Dendritic cell treated with granulocyte-macrophage colony-stimulating factor and Interleukin-4, amounts not matched to agents 40 ng/mL and 50 ng/mL, for 4 days (primary cell): ENCODE measurements around the gene CCDC18.
"Not testable (repeated sequence)": the region's sequence is repeated elsewhere in the genome, so short reads cannot be mapped to it uniquely, and the experiment has no call there.

ENCODE experiments used
- H3K27ac Mint-ChIP-seq: one replicate; pipeline ENCODE4 v1.8.0; 2022; ENCODE audit warnings: mild to moderate bottlenecking, mixed read lengths
- H3K27me3 Mint-ChIP-seq: one replicate; pipeline ENCODE4 v1.8.0; 2022; ENCODE audit warnings: mild to moderate bottlenecking, mixed read lengths
- H3K36me3 Mint-ChIP-seq: one replicate; pipeline ENCODE4 v1.8.0; 2022; ENCODE audit warnings: low read depth, mixed read lengths
- H3K4me1 Mint-ChIP-seq: one replicate; pipeline ENCODE4 v1.8.0; 2022; ENCODE audit warnings: low read depth, mixed read lengths
- H3K4me3 Mint-ChIP-seq: one replicate; pipeline ENCODE4 v1.8.0; 2022; ENCODE audit warnings: mild to moderate bottlenecking, moderate library complexity, mixed read lengths
- H3K9me3 Mint-ChIP-seq: one replicate; pipeline ENCODE4 v1.8.0; 2022; ENCODE audit warnings: mixed read lengths
- intact Hi-C: fragments of 100-400 bp; cut with micrococcal nuclease; formaldehyde crosslinking; loops from one replicate; pipeline ENCODE4 v1.15.0; 2022

The CCDC18 gene

DNA sequence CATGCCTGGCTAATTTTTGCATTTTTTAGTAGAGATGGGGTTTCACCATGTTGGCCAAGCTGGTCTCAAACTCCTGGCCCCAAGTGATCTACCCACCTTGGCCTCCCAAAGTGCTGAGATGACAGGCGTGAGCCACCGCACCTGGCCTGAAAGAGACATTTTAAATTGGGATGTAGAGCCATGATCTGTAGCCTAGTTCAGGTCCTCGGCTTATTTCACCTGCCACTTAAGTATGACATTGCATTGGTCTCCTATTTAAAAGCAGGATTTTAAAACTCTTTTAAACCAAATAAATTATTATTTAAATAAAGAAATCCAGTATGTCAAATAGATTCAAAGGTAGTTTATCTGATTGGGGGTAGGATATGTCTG, 94.7 kb downstream of the CCDC18 start:
- intact Hi-C loops, H3K27me3 Mint-ChIP-seq, H3K4me3 Mint-ChIP-seq, H3K27ac Mint-ChIP-seq, H3K4me1 Mint-ChIP-seq: not testable (repeated sequence)
- peaks cover 30% of the 10 kb centered on the region for H3K36me3 Mint-ChIP-seq
- peaks cover 17% of the 10 kb centered on the region for H3K9me3 Mint-ChIP-seq

DNA sequence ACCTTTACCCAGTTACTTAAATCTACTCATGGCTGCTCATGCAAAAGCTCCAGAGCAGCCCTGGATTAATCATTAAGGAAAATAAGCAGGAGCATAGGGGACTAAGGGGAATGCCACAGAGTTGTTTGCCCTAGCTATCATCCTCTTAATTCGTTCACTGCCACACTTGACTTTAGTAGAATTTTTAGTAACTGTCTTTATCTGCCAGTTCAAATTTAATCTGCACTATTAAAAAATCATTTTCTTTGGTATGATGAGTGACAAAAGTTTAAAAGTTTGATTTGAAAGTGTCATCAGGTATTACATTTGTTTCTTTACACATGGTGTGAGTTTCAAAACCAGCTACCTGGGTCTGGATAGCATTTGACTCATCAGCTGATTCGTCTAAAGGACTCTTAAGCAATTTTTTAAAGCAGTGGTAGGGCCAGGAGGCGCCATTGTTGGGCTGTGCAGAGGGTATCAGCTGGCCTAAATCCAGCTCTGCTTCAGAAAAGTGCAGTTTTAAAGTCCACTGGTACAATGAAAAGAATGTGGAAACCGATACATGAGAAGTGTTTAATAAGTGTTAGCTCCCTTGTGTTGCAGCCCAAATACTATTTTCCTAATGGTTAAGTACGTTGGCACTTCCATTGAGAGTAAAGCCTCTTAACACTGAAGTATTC, 95.2 kb downstream of the CCDC18 start:
- H3K9me3 Mint-ChIP-seq: peaks cover 22% of the 10 kb centered on the region
- H3K36me3 Mint-ChIP-seq: peaks cover 35% of the 10 kb centered on the region
- intact Hi-C loops: no loop called here
- H3K4me3 Mint-ChIP-seq: no peak overlapping the region
- H3K27me3 Mint-ChIP-seq: no peaks in the 10 kb centered on the region
- peaks cover 1% of the 10 kb centered on the region for H3K4me1 Mint-ChIP-seq
- H3K27ac Mint-ChIP-seq: no peak overlapping the region

DNA sequence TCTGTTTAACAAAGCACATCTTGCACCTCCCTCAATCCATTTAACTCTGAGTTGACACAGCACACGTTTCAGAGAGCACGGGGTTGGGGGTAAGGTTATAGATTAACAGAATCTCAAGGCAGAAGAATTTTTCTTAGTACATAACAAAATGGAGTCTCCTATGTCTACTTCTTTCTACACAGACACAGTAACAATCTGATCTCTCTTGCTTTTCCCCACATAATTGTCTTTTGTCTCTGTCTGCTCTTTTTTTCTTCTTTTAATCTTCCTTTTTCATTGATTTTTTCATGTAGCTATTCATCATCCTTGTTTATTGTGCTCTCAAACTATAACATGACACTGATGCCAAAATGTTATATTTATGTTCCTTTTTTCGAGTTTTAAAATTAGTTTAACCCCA, 97.0 kb downstream of the CCDC18 start:
- intact Hi-C loops, H3K4me1 Mint-ChIP-seq: not testable (repeated sequence)
- peaks cover 31% of the 10 kb centered on the region for H3K36me3 Mint-ChIP-seq

DNA sequence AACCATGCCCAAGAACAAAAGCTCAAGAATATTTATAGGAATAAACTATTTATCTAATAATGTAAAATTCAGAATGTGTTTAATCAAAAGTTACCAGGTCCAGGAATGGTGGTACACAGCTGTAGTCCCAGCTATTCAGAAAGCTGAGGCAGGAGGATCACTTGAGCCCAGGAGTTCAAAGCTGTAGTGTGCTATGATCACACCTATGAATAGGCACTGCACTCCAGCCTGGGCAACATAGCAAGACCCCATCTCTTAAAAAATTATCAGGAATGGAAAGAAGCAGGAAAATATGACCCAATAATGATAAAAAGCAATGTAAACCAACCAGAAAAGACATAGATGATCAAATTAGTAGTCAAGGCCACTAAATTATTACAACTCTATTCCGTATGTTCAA, 103.0 kb downstream of the CCDC18 start:
- intact Hi-C loops: no loop called here
- H3K36me3 Mint-ChIP-seq: peaks cover 49% of the 10 kb centered on the region
- no peak overlapping the region for H3K27ac Mint-ChIP-seq
- peaks cover 5% of the 10 kb centered on the region for H3K4me1 Mint-ChIP-seq
- no peak overlapping the region for H3K4me3 Mint-ChIP-seq
- peaks cover 35% of the 10 kb centered on the region for H3K9me3 Mint-ChIP-seq
- no peaks in the 10 kb centered on the region for H3K27me3 Mint-ChIP-seq

More for the DNA sequence above, 97.0 kb downstream of the CCDC18 start:
- H3K4me3 Mint-ChIP-seq, H3K27ac Mint-ChIP-seq, H3K27me3 Mint-ChIP-seq: not testable (repeated sequence)
- H3K9me3 Mint-ChIP-seq: peaks cover 25% of the 10 kb centered on the region

DNA sequence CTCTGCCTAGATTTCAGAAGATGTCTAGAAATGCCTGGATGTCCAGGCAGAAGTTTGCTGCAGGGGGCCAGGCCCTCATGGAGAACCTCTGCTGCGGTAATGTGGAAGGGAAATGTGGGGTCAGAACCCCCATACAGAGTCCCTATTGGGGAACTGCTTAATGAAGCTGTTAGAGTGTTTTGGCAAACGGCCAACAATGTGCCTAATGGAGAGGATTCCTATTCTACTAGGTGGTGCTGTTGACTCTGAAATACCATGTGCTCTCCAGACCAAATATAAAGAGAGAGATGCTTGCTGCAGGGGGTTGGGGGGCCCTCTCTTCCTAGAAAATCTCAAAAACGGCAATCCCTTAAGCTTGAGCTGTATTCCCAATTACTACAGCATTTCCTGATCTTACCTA, 108.0 kb downstream of the CCDC18 start:
- intact Hi-C loops: no loop called here
- H3K9me3 Mint-ChIP-seq: peaks cover 37% of the 10 kb centered on the region
- peaks cover 47% of the 10 kb centered on the region for H3K36me3 Mint-ChIP-seq
- no peak overlapping the region for H3K4me3 Mint-ChIP-seq
- H3K27ac Mint-ChIP-seq: no peak overlapping the region
- H3K27me3 Mint-ChIP-seq: no peaks in the 10 kb centered on the region
- peaks cover 2% of the 10 kb centered on the region for H3K4me1 Mint-ChIP-seq

DNA sequence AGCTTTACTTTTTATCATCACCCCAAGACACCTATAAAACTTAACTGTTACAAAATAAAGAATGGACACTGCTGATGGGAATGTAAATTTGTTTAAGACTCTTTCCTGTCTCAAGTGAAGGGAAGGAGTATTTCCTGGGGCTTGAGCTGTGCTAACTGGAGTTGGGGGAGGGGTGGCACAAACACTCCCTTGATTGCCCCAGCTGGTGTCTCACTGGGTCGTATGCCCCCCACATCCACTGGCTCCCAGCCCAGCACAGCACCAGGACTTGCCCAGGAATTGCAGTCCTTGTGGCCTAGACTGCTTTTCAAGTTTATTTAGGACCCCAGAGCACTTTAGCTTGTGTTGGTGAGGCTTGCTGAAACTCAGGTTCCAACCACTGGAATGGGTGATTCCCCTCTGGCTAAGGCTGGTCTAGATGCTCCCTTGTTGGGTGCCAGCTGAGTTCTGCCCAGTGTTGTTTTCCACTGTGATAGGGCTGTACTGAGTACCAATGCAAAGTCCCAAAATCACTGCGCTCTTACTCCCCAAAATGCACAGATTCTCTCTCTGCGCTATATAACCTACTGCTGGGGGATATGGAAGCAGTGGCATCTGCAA, 116.1 kb downstream of the CCDC18 start:
- peaks cover 8% of the 10 kb centered on the region for H3K9me3 Mint-ChIP-seq
- no peaks in the 10 kb centered on the region for H3K36me3 Mint-ChIP-seq
- H3K27me3 Mint-ChIP-seq: no peaks in the 10 kb centered on the region
- peaks cover 10% of the 10 kb centered on the region for H3K4me1 Mint-ChIP-seq
- H3K4me3 Mint-ChIP-seq: no peak overlapping the region
- H3K27ac Mint-ChIP-seq: no peak overlapping the region
- intact Hi-C loops: no loop called here

DNA sequence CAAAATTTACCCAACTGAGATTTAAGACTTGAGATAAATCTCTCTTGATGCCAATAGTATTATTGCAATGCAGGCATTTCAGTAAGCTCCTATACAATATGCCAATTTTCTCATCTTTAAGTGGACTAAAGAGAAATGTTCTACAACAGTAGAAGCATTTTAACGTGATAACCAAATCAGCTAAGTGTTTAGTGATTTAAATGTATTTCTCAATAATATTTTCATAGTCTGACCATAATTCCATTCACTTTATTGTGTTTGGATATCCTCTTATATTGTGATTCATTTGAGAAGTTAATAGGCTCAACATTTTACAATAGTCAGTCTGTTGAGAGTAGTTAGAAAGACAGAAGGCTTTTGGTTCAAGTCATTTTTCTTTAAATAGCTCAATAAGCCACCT, 120.6 kb downstream of the CCDC18 start:
- Mint-ChIP-seq H3K36me3 (no peaks in the 10 kb centered on the region), H3K4me3 (no peak overlapping the region), H3K27ac (no peak overlapping the region), H3K4me1 (no peaks in the 10 kb centered on the region), H3K27me3 (no peaks in the 10 kb centered on the region), H3K9me3 (no peaks in the 10 kb centered on the region)
- intact Hi-C loops: loop anchor here (5.0 kb wide), 1 partner anchor 41 kb away; no protein-coding TSS in a partner anchor

DNA sequence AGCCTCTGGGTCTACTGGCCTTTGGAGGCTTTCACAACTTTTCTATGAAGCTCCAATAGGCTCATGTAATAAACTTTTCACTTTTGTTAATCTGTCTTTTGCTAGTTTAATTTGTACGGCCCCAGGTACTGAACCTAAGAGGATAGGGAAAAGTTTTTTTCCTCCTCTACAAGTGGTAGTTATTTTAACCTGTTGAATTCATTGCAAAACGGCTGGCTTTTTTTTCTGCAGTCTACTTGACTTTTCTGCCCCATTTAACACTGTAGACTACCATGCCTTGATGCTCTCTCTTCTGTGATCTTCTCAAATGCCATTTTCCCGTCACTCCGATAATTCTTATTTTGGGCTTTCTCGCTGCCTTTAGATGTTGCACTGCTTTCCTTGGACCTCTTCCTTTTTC, 121.6 kb downstream of the CCDC18 start:
- Mint-ChIP-seq H3K4me1 (no peaks in the 10 kb centered on the region), H3K4me3 (no peak overlapping the region), H3K27me3 (no peaks in the 10 kb centered on the region), H3K36me3 (no peaks in the 10 kb centered on the region), H3K27ac (no peak overlapping the region), H3K9me3 (no peaks in the 10 kb centered on the region)
- intact Hi-C loops: loop anchor here (5.0 kb wide), 1 partner anchor 40 kb away; no protein-coding TSS in a partner anchor

DNA sequence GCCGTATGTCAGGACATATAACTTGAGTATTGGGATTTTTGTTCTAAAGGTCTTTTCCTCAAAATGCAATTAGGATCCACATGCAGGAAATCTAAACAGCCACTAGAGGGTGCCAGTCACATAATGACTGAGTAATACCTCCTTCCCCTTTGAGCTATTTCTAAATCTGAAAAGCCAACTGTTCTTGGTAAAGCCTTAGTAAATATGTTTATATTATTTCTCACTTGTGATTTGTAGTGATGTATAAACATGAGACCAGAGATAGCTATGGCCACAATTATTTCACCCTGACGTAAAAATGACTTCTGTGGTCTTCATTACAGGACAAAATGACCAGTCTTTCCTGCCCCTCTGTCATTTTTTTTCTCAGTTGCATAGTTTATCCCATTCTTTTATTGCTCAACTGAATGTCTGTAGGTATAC, 124.2 kb downstream of the CCDC18 start:
- no peaks in the 10 kb centered on the region for H3K27me3 Mint-ChIP-seq
- intact Hi-C loops: loop anchor here (5.0 kb wide), 2 partner anchors 38 to 548 kb away; no protein-coding TSS in a partner anchor
- H3K27ac Mint-ChIP-seq: no peak overlapping the region
- no peak overlapping the region for H3K4me3 Mint-ChIP-seq
- no peaks in the 10 kb centered on the region for H3K36me3 Mint-ChIP-seq
- H3K9me3 Mint-ChIP-seq: no peaks in the 10 kb centered on the region
- H3K4me1 Mint-ChIP-seq: no peaks in the 10 kb centered on the region

DNA sequence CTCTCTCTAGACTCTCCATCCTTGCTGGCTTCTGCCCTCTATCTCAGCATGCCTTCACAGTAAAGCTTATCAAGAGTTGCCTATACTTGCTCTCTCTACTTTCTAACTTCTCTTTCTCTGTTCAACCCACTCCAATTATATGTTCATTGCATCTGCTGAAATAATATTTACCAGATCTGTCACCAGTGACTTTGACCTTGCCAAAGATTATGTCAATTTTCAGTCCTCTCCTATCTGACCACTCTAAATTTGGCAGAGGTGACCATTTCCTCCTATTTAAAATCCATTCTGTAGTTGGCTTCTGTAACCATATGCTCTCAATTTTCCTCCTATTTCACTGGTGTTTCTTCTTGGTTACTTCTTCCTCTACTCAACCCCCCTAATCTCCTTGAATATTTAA, 126.4 kb downstream of the CCDC18 start:
- H3K4me3 Mint-ChIP-seq: no peak overlapping the region
- no peaks in the 10 kb centered on the region for H3K4me1 Mint-ChIP-seq
- H3K27ac Mint-ChIP-seq: no peak overlapping the region
- intact Hi-C loops: loop anchor here (5.0 kb wide), 1 partner anchor 545 kb away; no protein-coding TSS in a partner anchor
- no peaks in the 10 kb centered on the region for H3K9me3 Mint-ChIP-seq
- H3K36me3 Mint-ChIP-seq: peaks cover 7% of the 10 kb centered on the region
- H3K27me3 Mint-ChIP-seq: no peaks in the 10 kb centered on the region

DNA sequence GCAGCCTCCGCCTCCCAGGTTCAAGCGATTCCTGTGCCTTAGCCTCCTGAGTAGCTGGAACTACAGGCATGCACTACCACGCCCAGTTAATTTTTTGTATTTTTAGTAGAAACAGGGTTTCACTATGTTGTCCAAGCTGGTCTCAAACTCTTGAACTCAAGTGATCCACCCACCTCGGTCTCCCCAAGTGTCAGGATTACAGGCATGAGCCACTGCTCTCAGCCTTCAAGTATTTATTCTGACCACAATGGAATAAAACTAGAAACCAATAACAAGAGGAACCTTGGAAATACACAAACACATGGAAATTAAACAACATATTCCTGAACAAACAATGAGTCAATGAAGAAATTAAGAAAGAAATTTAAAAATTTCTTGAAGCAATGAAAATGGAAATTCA, 132.5 kb downstream of the CCDC18 start:
- Mint-ChIP-seq H3K9me3 (no peaks in the 10 kb centered on the region), H3K4me1 (peaks cover 11% of the 10 kb centered on the region), H3K36me3 (peaks cover 7% of the 10 kb centered on the region), H3K27ac (no peak overlapping the region), H3K27me3 (no peaks in the 10 kb centered on the region), H3K4me3 (no peak overlapping the region)
- intact Hi-C loops: no loop called here

DNA sequence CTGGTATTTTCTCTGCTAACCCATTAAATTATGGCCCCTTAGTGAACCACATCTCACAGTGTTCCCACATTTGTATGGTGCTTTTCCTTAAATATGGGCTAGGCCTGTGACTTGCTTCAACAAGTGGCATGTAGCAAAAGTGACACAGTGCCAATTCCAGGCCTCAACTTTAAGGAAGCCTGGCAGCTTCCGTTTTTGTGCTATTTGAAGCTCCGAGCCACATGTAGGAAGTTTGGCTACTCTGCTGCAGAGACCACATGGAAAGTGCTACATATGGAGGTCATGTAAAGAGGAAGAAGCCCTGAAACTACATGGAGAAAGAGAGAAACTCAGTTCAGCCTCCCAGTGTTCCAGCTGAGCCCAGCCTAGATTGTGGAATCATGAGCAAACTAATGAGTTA, 136.7 kb downstream of the CCDC18 start:
- no peaks in the 10 kb centered on the region for H3K27me3 Mint-ChIP-seq
- H3K4me3 Mint-ChIP-seq: no peak overlapping the region
- intact Hi-C loops: loop anchor here (1.0 kb wide), 1 partner anchor 28 kb away; the partner anchor contains the start of gene DR1
- no peak overlapping the region for H3K27ac Mint-ChIP-seq
- H3K36me3 Mint-ChIP-seq: no peaks in the 10 kb centered on the region
- H3K9me3 Mint-ChIP-seq: no peaks in the 10 kb centered on the region
- peaks cover 21% of the 10 kb centered on the region for H3K4me1 Mint-ChIP-seq

DNA sequence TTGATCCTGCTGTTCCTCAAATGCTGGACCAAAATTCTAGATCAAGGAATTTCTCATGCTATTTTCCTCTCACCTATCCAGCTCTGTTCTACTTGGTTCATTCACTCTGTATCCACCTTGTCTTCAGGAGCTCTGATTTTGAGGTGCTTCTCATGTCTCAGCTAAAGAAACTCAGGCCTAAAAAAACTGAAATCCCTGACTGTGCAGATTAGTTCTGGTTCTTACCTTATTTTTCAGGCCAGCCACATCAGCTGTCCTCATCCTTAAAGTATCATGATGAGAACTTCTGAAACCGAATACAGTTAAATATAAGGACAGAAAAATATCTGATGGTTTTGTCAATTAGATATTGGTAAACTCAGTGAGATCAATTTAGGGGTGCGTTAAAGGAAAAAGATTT, 137.4 kb downstream of the CCDC18 start:
- Mint-ChIP-seq H3K27ac (no peak overlapping the region), H3K36me3 (no peaks in the 10 kb centered on the region), H3K9me3 (no peaks in the 10 kb centered on the region), H3K4me3 (no peak overlapping the region), H3K4me1 (peaks cover 21% of the 10 kb centered on the region), H3K27me3 (no peaks in the 10 kb centered on the region)
- intact Hi-C loops: loop anchor here (1.0 kb wide), 1 partner anchor 27 kb away; the partner anchor contains the start of gene DR1

DNA sequence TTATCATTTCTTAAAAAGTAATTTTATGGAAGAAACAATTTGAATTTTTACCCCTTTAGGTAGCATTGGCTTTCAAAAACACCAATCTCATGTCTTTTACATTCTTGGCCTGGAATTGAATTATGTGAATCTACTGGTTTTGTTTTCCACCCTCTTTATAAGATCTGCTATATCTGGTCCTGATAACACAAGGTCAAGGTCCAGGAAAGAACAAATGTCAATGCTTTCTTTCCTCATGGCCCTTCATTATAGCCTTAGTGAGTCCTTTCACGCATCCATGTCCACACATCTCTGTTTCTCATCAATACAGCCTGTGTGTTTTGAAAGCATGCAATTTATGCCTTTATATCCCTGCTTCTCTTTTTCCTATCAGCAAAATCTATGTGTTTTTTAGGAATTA, 141.2 kb downstream of the CCDC18 start:
- H3K9me3 Mint-ChIP-seq: no peaks in the 10 kb centered on the region
- peaks cover 21% of the 10 kb centered on the region for H3K4me1 Mint-ChIP-seq
- H3K36me3 Mint-ChIP-seq: no peaks in the 10 kb centered on the region
- no peak overlapping the region for H3K4me3 Mint-ChIP-seq
- no peaks in the 10 kb centered on the region for H3K27me3 Mint-ChIP-seq
- no peak overlapping the region for H3K27ac Mint-ChIP-seq
- intact Hi-C loops: no loop called here

DNA sequence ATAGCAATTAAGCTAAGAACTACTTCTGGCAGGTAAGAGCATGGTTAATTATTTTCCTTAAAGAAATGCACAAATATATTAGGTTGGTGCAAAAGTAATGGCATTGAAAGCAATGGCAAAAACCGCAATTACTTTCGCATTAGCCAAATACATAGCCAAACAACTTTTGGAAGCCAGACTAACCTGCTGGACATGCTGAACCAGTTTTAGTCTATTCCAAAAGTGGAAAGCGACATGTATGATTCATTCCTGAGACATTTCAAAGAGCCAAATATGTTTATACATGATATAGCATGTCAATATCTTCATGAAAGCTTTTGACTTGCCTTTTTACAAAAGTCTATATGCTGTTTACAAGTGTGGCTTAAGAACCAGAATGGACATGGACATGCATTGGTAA, 141.8 kb downstream of the CCDC18 start:
- Mint-ChIP-seq H3K4me3 (no peak overlapping the region), H3K9me3 (no peaks in the 10 kb centered on the region), H3K27ac (no peak overlapping the region), H3K4me1 (peaks cover 16% of the 10 kb centered on the region), H3K27me3 (no peaks in the 10 kb centered on the region), H3K36me3 (no peaks in the 10 kb centered on the region)
- intact Hi-C loops: no loop called here
